ENCODE data around the gene ATP8B3. TPM values are rescaled to one million over a fixed set of nuclear protein-coding genes. Genes with fewer than 3 reads are reported as not detected.

The ATP8B3 gene
- total and polyA plus RNA-seq, 9 of the 15 experiments (the other 6 are each of a cell fraction or from before 2014, with no cell fraction given) = 1.2 to 12.3 (median 3.8) TPM

- CTCF ChIA-PET (ENCODE audit: low intra/inter-chr PET ratio) = no interaction called here
- TF ChIP-seq HOMEZ (CRISPR knock-in tag; IDR thresholded peaks at IDR 0.05) (no peak), MNT (conservative IDR thresholded peaks at IDR 0.05) (peak; percentile 18 to 58; a peak in 3 of 4 replicates), HDAC2 (IDR thresholded peaks at IDR 0.05) (0 out of 2 replicates have a peak, but pooled peaks have one; percentile 16), RNF2 (IDR thresholded peaks at IDR 0.05) (no peak), MEF2A (IDR thresholded peaks at IDR 0.05; ENCODE audit: control insufficient read depth, low read depth, low read length) (no peak), ZNF785 (CRISPR knock-in tag; IDR thresholded peaks at IDR 0.05) (no peak), EGR1 (conservative IDR thresholded peaks at IDR 0.05) (peak; percentile 65), NBN (IDR thresholded peaks at IDR 0.05; ENCODE audit: low read depth) (no peak), NONO (IDR thresholded peaks at IDR 0.05; ENCODE audit: low read depth in 2 of 2, low read length in 1 of 2) (no peak), RBBP5 (IDR thresholded peaks at IDR 0.05; ENCODE audit: borderline replicate concordance, insufficient read depth, low read length, poor library complexity, severe bottlenecking) (peak; percentile 43), HDAC1 (IDR thresholded peaks at IDR 0.05) (peak in 1 of 2 experiments; percentile 55; a peak in 1 of 4 replicates), RBFOX2 (IDR thresholded peaks at IDR 0.05; ENCODE audit: low read depth, low read length) (peak; percentile 61), MYC (IDR thresholded peaks at IDR 0.05; ENCODE audit: low read depth, low read length) (peak; percentile 31; the same call in 1 of the 2 replicates), MYC (CRISPR knock-in tag; IDR thresholded peaks at IDR 0.05; ENCODE audit: borderline replicate concordance, low read depth) (no peak), XRCC5 (IDR thresholded peaks at IDR 0.05; ENCODE audit: low read depth, low read length) (0 out of 2 replicates have a peak, but pooled peaks have one; percentile 18)
- TF ChIP-seq, protein P1, sequence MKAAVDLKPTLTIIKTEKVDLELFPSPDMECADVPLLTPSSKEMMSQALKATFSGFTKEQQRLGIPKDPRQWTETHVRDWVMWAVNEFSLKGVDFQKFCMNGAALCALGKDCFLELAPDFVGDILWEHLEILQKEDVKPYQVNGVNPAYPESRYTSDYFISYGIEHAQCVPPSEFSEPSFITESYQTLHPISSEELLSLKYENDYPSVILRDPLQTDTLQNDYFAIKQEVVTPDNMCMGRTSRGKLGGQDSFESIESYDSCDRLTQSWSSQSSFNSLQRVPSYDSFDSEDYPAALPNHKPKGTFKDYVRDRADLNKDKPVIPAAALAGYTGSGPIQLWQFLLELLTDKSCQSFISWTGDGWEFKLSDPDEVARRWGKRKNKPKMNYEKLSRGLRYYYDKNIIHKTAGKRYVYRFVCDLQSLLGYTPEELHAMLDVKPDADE (conservative IDR thresholded peaks at IDR 0.05; ENCODE audit: control insufficient read depth, low read depth, low read length) = 0 out of 2 replicates have a peak, but pooled peaks have one; percentile 21
These were observed 49.5 kb upstream of the ATP8B3 start for GRCh38 chr19:1861599-1862031.

More at GRCh38 chr19:1861599-1862031, 49.5 kb upstream of the ATP8B3 start:
- POLR2A ChIA-PET = interaction anchor here (0.6 kb wide), 3 partner anchors 163 to 433 kb away, joined by 3 read pairs; no protein-coding TSS in a partner anchor
- peaks cover 5% of the 10 kb centered on the region for H3K9me1 ChIP-seq (ENCODE audit: control insufficient read depth, insufficient read depth, low read length)
- H3K79me2 ChIP-seq (ENCODE audit: control insufficient read depth, insufficient read depth, low read length) = peaks cover 72% of the 10 kb centered on the region
- H4K20me1 ChIP-seq (replicated peaks; ENCODE audit: control insufficient read depth, insufficient read depth, low read length) = peaks cover 28% of the 10 kb centered on the region
- FAIRE-seq (peak; percentile 42), DNase-seq (ENCODE audit: extremely low read depth in 1 of 4, low spot score in 3 of 4) (peak in 1 of 4 experiments; percentile 47), ATAC-seq (no peak)
- WGBS (ENCODE audit: insufficient coverage, low coverage, missing lambda C conversion rate) = under 1% methylated on average over 17 of the region's 23 CpGs
- intact Hi-C loops (cut with micrococcal nuclease) (no loop called here), in situ Hi-C loops (cut with MboI) (no loop called here)
- peak overlapping the region; percentile 82 for H3K4me2 ChIP-seq (ENCODE audit: insufficient read depth, low read length)
- peak overlapping the region; percentile 85 for H3K27ac ChIP-seq (ENCODE audit: extremely low read depth, low read depth, low read length)
- H3K9me3 ChIP-seq (replicated peaks; ENCODE audit: control insufficient read depth, insufficient read depth, low read depth, low read length) = no peaks in the 10 kb centered on the region
- no TSS peak for BruUV-seq (replicated peaks)
- no peak overlapping the region for H2AFZ ChIP-seq (ENCODE audit: low read depth, low read length)
- no peaks in the 10 kb centered on the region; the same call in 2 of the 3 replicates for H3K36me3 ChIP-seq (ENCODE audit: control insufficient read depth, insufficient read depth, low read length)
- H3K4me3 ChIP-seq = peak overlapping the region; percentile 95
- H3K4me1 ChIP-seq (replicated peaks in 1 of 2; ENCODE audit: control insufficient read depth in 2 of 2, insufficient read depth in 2 of 2, low read length in 2 of 2) = peaks cover 42 to 77% of the 10 kb centered on the region in 2 experiments
- no peaks in the 10 kb centered on the region for H3K27me3 ChIP-seq (ENCODE audit: control insufficient read depth in 2 of 2, insufficient read depth in 2 of 2, low read length in 2 of 2)
- peak overlapping the region; percentile 84 to 97 for H3K9ac ChIP-seq (ENCODE audit: insufficient read depth in 1 of 2, low read depth in 2 of 2, low read length in 2 of 2)
